Fibroblast of villous mesenchyme (primary cell): ENCODE data around the gene CUBN. TPM values are rescaled to one million over a fixed set of nuclear protein-coding genes. Genes with fewer than 3 reads are reported as not detected.

Experiments used
- DNase-seq: peaks from one replicate; pipeline ENCODE4 v3.0.0-alpha.2; 2010; ENCODE audit warnings: low read depth
- H3K4me3 ChIP-seq: 2 replicates; pipeline ENCODE4 v1.5.1; 2011; ENCODE audit warnings: low read depth, mild to moderate bottlenecking, low read length
- small RNA-seq: library from RNA; depleted of rRNA; stranded (forward); fragments of <200 nt; gene quantifications from one replicate; pipeline ENCODE3, GENCODE V24; 2012
- total RNA-seq: library from RNA; depleted of rRNA; stranded (reverse); fragments of >200 nt; gene quantifications from 2 replicates; pipeline ENCODE4 v1.2.3, GENCODE V29; 2012
- TF ChIP-seq, protein P1 (sequence below): IDR thresholded peaks from 2 replicates; pipeline ENCODE4 v1.5.1; 2012; ENCODE audit warnings: low read depth, mild to moderate bottlenecking, low read length; ENCODE audit not compliant: insufficient read depth

CUBN gene
- total RNA-seq, 1 donor, result 0.86 TPM

DNA sequence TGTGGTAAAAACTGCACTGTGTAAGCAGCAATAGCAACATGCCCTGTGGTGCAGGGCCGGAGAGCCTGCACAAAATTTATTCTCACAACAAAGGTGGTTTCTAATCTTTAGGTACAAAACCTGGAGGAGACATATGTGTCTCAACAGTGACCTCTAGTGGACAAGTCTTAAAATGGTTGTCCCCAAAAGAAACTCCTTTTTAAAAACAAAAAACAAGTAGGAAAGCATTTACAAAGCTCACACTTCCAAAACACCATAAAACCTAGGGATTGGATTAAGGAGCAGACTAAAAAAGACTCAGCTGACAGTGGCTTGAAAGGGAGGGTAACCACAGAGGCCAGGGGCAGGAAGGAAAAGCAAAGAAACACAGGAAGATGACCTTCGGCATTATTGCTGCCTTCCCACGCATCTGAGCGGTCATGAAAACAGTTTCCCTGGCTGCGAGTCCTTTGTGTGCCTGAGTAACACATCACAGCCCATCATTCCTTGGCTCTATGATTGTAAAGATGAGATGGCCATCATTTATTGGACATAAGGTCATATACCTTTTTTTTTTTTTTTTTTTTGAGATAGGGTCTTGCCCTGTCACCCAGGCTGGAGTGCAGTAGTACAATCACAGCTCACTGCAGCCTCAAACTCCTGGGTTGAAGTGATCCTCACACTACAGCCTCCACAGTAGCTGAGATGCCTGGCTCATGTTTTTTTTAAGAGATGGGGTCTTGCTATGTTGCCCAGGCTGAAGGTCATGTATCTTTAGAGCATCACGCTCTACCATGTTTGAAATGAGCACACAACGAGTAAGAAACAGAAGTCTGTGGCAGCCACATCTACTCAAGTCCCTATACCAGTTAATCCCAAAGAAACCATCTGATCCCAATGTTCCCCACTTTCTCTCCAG lies 351.9 kb downstream of the CUBN start:
- DNase-seq, result peak; percentile 79
- TF ChIP-seq, protein P1, sequence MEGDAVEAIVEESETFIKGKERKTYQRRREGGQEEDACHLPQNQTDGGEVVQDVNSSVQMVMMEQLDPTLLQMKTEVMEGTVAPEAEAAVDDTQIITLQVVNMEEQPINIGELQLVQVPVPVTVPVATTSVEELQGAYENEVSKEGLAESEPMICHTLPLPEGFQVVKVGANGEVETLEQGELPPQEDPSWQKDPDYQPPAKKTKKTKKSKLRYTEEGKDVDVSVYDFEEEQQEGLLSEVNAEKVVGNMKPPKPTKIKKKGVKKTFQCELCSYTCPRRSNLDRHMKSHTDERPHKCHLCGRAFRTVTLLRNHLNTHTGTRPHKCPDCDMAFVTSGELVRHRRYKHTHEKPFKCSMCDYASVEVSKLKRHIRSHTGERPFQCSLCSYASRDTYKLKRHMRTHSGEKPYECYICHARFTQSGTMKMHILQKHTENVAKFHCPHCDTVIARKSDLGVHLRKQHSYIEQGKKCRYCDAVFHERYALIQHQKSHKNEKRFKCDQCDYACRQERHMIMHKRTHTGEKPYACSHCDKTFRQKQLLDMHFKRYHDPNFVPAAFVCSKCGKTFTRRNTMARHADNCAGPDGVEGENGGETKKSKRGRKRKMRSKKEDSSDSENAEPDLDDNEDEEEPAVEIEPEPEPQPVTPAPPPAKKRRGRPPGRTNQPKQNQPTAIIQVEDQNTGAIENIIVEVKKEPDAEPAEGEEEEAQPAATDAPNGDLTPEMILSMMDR, result peak; percentile 73
- peak overlapping the region; percentile 24 for H3K4me3 ChIP-seq

DNA sequence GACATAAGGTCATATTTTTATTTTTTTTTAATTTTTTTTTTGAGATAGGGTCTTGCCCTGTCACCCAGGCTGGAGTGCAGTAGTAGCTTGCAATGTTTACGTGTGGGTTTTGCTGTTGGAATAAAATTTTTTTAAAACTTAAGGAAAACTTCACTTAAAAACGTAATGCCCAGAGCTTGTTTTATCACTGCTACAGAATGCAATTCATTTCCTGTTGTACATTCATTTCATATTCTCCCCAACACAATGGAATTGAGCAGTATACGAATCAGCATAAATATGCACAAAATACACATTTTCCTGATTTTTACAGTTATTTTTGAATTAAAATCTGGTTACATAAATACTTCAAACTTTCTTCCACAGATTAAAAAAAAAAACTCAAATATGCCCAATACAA lies 352.7 kb downstream of the CUBN start:
- TF ChIP-seq, protein P1, result no peak
- H3K4me3 ChIP-seq, result no peak overlapping the region
- DNase-seq, result no peak

Small RNA genes lying within 50 kb of the gene (small RNA-seq; reads per million reads assigned to genes)
- gene AC067747.1, result not detected

Other genes with a start within 250 kb of the CUBN start
- 6.0 and 6.1 TPM in 2 replicates for gene TRDMT1, start 71.9 kb upstream of the CUBN start, total RNA-seq
- 4,579 and 6,589 TPM in 2 replicates for gene VIM, start 98.4 kb upstream of the CUBN start, total RNA-seq